GM18519 (cell line): ENCODE measurements around the gene AANAT.
"Not testable (repeated sequence)": the region's sequence is repeated elsewhere in the genome, so short reads cannot be mapped to it uniquely, and the experiment has no call there.

Source experiments
- ATAC-seq: cut with Tn5 transposase; IDR thresholded peaks from one replicate; pipeline ENCODE4 v1.9.1; 2021; ENCODE audit warnings: mild to moderate bottlenecking, moderate library complexity; ENCODE audit not compliant: unreplicated experiment, low FRiP score

AANAT gene

GRCh38 chr17:76501827-76502307 lies 34.5 kb downstream of the AANAT start:
- ATAC-seq = no peak

GRCh38 chr17:76502341-76503211 lies 35.2 kb downstream of the AANAT start:
- ATAC-seq = no peak

GRCh38 chr17:76504117-76504516 lies 36.7 kb downstream of the AANAT start:
- no peak for ATAC-seq

- ATAC-seq = no peak
Observed at GRCh38 chr17:76506408-76507345, 39.3 kb downstream of the AANAT start.

GRCh38 chr17:76508472-76509063 lies 41.2 kb downstream of the AANAT start:
- ATAC-seq = not testable (repeated sequence)

- ATAC-seq = no peak
Observed at GRCh38 chr17:76510831-76511244, 43.4 kb downstream of the AANAT start.

GRCh38 chr17:76511668-76512365 lies 44.4 kb downstream of the AANAT start:
- ATAC-seq = no peak

- no peak for ATAC-seq
Observed at GRCh38 chr17:76512366-76513305, 45.2 kb downstream of the AANAT start.

- ATAC-seq = no peak
Observed at GRCh38 chr17:76513306-76513692, 45.9 kb downstream of the AANAT start.

GRCh38 chr17:76514355-76514754 lies 47.0 kb downstream of the AANAT start:
- ATAC-seq = not testable (repeated sequence)

GRCh38 chr17:76515274-76515949 lies 48.0 kb downstream of the AANAT start:
- ATAC-seq = no peak

- no peak for ATAC-seq
Observed at GRCh38 chr17:76517638-76518038, 50.2 kb downstream of the AANAT start.

GRCh38 chr17:76519048-76519966 lies 51.9 kb downstream of the AANAT start:
- no peak for ATAC-seq
